Nephron (organoid): Measurements from ENCODE around the gene BEND6.
A peak's percentile ranks its signal among the peaks of the same experiment; 100 is the strongest.

Source experiments
- H3K27ac Mint-ChIP-seq, 3 experiments: 2 replicates each; pipeline ENCODE4 v1.8.0; 2020; ENCODE audit warnings: mixed read lengths in 3 of 3, mild to moderate bottlenecking in 2 of 3, moderate library complexity in 1 of 3
- H3K27me3 Mint-ChIP-seq: 2 replicates; pipeline ENCODE4 v1.8.0; 2021; ENCODE audit warnings: low read depth, mild to moderate bottlenecking, moderate library complexity, mixed read lengths
- H3K36me3 Mint-ChIP-seq: 2 replicates; pipeline ENCODE4 v1.8.0; 2020; ENCODE audit warnings: low read depth, mixed read lengths
- H3K4me1 Mint-ChIP-seq: 2 replicates; pipeline ENCODE4 v1.8.0; 2020; ENCODE audit warnings: mixed read lengths
- H3K4me3 Mint-ChIP-seq, 3 experiments: 2 replicates each; pipeline ENCODE4 v1.8.0; 2020; ENCODE audit warnings: mild to moderate bottlenecking in 3 of 3, mixed read lengths in 3 of 3, moderate library complexity in 2 of 3
- H3K9me3 Mint-ChIP-seq: 2 replicates; pipeline ENCODE4 v1.8.0; 2020; ENCODE audit warnings: mixed read lengths
- CTCF ChIP-seq, 3 experiments: fragments of 200-600 bp; sonication (generic); IDR thresholded peaks; one replicate each; pipeline ENCODE4 v1.5.0; 2021; ENCODE audit warnings: antibody characterized with exemption in 3 of 3; ENCODE audit not compliant: unreplicated experiment in 3 of 3

BEND6 gene

DNA sequence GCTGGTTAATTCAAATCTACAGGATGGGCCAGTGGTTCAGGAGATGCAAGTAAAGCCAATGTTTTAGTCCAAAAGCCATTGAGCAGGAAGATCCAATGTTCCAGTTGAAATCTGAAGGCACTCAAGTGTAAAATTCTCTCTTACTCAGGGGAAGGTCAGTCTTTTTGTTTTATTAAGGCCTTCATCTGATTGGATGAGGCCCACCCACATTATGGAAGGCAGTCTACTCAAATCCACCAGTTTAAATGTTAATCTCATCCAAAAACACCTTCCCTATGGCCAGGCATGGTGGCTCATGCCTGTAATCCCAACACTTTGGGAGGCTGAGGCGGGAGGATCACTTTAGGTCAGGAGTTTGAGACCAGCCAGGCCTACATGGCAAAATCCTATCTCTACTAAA is 31.3 kb upstream of the BEND6 start:
- Mint-ChIP-seq H3K36me3 (no peaks in the 10 kb centered on the region), H3K27me3 (peaks cover 8% of the 10 kb centered on the region), H3K27ac (no peak overlapping the region), H3K4me1 (no peaks in the 10 kb centered on the region), H3K4me3 (no peak overlapping the region), H3K9me3 (no peaks in the 10 kb centered on the region)
- no peak for TF ChIP-seq CTCF (IDR thresholded peaks at IDR 0.05; ENCODE audit: unreplicated experiment in 3 of 3)

GRCh38 chr6:56927538-56928453 is 27.1 kb upstream of the BEND6 start:
- Mint-ChIP-seq H3K9me3 (no peaks in the 10 kb centered on the region), H3K36me3 (no peaks in the 10 kb centered on the region), H3K27ac (no peak overlapping the region), H3K4me1 (no peaks in the 10 kb centered on the region), H3K27me3 (peaks cover 13% of the 10 kb centered on the region), H3K4me3 (no peak overlapping the region)
- TF ChIP-seq CTCF (IDR thresholded peaks at IDR 0.05; ENCODE audit: unreplicated experiment in 3 of 3): no peak

- Mint-ChIP-seq H3K27me3 (peaks cover 9% of the 10 kb centered on the region), H3K9me3 (no peaks in the 10 kb centered on the region), H3K27ac (peak overlapping the region in 1 of 3 experiments; percentile 54), H3K4me3 (no peak overlapping the region), H3K36me3 (no peaks in the 10 kb centered on the region), H3K4me1 (no peaks in the 10 kb centered on the region)
- TF ChIP-seq CTCF (IDR thresholded peaks at IDR 0.05; ENCODE audit: unreplicated experiment in 3 of 3): no peak
These were observed 24.1 kb upstream of the BEND6 start for GRCh38 chr6:56930846-56931245.

GRCh38 chr6:56932910-56933477 is 21.9 kb upstream of the BEND6 start:
- H3K27me3 Mint-ChIP-seq: peaks cover 9% of the 10 kb centered on the region
- no peak for TF ChIP-seq CTCF (IDR thresholded peaks at IDR 0.05; ENCODE audit: unreplicated experiment in 3 of 3)
- no peaks in the 10 kb centered on the region for H3K4me1 Mint-ChIP-seq
- H3K9me3 Mint-ChIP-seq: no peaks in the 10 kb centered on the region
- peak overlapping the region in 1 of 3 experiments; percentile 16 for H3K27ac Mint-ChIP-seq
- no peak overlapping the region for H3K4me3 Mint-ChIP-seq
- H3K36me3 Mint-ChIP-seq: no peaks in the 10 kb centered on the region

DNA sequence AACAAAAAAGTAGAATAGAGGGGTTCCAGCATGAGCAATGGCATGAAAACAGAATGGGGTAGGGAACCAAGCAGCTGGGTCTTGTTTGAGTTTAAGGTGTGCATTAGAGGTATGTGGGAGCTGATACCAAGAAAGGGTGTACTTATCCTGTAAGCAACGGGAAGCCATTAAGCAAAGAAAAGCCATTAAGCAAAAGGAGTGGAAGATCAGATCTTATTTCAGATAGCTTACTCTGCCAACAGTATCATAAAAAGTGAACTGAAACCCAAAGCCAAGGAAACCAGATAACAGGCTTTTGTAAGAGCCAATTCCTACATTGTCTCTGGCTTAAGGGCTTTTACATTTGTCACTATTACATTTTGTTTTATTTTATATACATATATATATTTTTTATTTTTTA is 21.3 kb upstream of the BEND6 start:
- peak overlapping the region in 1 of 3 experiments; percentile 16 for H3K27ac Mint-ChIP-seq
- no peaks in the 10 kb centered on the region for H3K36me3 Mint-ChIP-seq
- peaks cover 5% of the 10 kb centered on the region for H3K27me3 Mint-ChIP-seq
- no peaks in the 10 kb centered on the region for H3K4me1 Mint-ChIP-seq
- TF ChIP-seq CTCF (IDR thresholded peaks at IDR 0.05; ENCODE audit: unreplicated experiment in 3 of 3): no peak
- no peaks in the 10 kb centered on the region for H3K9me3 Mint-ChIP-seq
- no peak overlapping the region for H3K4me3 Mint-ChIP-seq
